Peyer's patch (tissue), 4 donors: ENCODE measurements around the gene LY6G6D.

ENCODE experiments used
- CTCF ChIP-seq, 6 experiments: fragments of 450-650 bp in 4 of 6; fragments of 200-600 bp in 2 of 6; sonication (generic) in 1 of 6; IDR thresholded peaks; one replicate each; pipeline ENCODE4 v1.5.1; 2017 to 2019; ENCODE audit warnings: antibody characterized with exemption in 6 of 6, mild to moderate bottlenecking in 3 of 6, moderate library complexity in 1 of 6
- POLR2A ChIP-seq, 2 donors: fragments of 450-650 bp; IDR thresholded peaks; one replicate each; pipeline ENCODE4 v1.5.1; 2017; ENCODE audit warnings: antibody characterized with exemption in 2 of 2, mild to moderate bottlenecking in 2 of 2, moderate library complexity in 2 of 2

GRCh38 chr6:31733734-31734133 is 18.6 kb downstream of the LY6G6D start:
- no peak for TF ChIP-seq CTCF (IDR thresholded peaks at IDR 0.05)
- TF ChIP-seq POLR2A (IDR thresholded peaks at IDR 0.05), result no peak
